ENCODE measurements around the gene ESYT2.

The ESYT2 gene

DNA sequence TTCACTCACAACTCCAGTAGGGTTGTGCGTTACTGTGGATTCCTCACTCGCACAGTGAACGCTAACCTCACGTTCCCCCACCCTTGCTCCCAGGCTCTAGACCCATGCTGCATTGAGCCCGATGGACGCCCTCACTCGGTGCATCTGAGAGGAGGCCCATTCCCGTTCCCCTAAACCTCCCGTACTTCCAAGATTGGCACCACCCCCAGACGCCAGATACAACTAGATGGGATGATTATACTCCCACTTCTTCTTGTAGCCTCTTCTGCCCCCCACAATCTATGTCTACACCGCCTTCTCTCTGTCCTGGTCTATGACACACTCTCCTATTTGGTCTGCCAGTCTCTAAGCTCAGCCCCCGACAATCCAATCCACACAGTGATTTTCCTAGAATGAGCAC is 67.4 kb downstream of the ESYT2 start:
- DNase-seq, result no peak

DNA sequence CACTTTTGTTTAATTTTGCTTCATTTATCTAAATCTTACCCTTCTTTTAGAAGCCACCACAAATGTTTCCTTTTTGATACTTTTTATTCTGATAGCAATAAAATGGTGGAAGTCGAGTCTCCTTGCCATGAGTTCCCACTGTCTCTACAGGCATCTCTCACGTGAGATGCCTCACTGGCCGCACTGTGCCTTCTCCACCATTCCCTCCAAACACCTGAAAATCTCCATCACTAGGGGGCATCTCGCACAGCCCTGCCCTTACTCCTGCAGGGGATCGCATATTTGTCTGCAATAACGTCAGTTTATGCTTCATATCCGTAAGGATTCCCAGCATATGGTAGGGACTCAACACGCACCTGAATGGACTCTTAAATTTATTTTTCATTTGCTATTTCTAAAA is 68.4 kb downstream of the ESYT2 start:
- no peak for DNase-seq

DNA sequence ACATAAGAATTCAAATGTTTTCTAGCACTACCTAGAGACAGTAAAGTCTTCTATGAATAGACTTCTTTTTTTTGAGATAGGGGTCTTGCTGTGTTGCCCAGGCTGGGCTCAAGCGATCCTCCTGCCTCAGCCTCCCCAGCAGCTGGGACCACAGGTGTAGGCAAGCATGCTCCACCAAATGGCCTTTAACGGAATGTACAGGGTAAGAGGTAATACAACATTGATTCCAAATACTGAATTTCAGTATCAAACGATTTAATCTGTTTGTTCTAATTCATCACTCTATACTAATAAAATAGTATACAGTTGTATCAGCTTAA is 68.9 kb downstream of the ESYT2 start:
- no peak for DNase-seq

DNA sequence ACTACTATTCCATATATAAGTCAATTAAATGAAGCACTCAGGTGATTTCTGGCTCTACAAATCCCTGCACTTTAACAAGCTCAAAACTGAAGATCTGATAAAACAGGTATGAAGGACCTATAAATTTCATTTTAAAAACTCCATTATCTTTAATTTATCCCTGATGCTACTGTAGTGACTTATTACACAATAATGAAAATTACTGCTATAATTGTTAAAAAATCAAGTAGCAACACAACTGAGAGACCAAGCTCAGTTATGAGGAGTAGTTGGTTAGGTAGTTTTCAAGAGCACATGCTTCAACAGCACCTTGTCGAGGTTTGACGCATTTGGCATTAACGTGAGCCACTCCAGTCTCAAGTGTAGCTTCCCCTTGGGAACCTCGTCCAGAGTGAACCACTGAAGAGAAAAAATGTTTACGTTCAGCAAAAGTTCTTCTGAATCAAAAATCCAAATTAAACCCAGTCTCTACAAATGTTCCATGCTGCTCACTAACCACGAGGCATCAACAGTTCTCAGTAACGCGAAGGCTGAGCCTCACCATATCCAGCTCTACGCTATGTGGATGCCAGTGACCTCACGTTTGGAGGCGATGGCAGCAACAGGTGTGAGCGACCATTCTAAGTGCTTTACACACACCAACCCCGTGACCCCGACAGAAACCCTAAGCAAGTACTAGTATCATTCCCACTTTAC is 69.4 kb downstream of the ESYT2 start:
- no peak for DNase-seq

DNA sequence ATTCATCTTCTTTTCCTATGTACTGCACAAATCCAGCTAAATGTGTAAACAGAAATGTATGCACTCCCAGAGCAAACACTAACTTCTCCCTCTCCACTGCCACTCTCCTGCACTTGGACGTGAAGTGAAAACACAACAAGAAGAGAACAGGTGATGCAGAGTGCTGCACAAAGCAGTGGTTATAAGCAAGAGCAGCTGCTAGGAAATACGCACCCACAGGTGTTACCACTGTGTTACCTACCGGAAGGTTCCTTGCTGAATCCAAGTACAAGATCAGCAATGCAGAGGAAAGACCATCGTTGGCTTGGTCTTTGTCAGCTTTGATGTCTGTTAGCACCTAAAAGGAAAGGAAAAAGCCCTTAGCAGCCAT is 70.1 kb downstream of the ESYT2 start:
- DNase-seq, result no peak

DNA sequence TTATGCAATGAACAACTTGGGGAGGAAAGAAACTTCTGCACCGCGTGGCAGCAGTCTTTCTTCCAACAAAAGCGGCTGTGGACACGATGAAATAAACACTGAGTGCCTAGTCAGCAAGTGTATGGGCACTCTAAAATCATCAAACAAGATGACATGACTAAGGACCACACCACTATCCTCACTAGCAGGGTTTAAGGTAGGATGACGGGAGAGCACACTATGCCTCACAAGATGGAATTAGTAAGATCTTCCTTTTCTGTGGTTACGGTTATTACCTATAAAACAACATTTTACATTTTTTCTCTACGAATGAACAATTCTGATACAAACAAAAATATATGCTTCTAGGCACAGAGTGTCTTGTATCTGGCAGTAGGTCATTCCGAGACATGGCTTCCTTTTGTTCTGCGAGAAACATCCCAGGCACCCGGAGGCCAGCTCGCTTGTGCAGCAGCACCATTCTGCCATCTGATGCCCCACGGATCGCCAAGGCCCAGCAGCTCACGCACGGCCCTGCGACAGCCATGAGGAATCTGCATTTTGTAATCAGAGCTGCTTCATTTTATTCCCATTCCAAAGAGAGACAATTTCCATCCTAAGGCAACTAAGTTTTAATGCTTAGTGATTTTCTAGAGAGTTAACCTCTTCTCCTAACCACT is 70.6 kb downstream of the ESYT2 start:
- DNase-seq, result no peak

DNA sequence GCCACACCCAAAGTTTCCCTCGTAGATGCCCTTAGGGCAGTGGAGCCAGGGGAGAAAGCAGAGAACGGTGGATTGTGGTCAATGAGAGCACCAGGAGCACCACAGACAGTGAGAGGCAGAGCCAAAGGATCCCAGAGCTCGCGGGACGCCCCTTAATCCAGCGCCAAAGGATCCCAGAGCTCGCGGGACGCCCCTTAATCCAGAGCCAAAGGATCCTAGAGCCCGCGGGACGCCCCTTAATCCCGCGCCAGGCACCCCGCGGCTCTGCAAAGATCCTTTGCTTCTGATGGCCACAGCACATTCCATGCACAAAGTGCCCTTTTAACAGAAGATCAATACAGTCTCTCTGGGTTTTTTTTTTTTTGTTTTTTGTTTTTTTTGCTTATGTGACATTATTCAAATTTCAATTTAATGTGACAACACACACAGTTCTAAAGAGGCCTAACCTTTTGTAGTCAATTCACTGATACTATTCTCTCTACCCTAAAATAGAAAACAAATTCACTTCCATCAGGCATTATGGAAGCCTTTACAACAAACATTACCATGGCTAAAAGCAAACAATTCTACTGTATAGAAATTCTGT is 71.8 kb downstream of the ESYT2 start:
- no peak for DNase-seq

DNA sequence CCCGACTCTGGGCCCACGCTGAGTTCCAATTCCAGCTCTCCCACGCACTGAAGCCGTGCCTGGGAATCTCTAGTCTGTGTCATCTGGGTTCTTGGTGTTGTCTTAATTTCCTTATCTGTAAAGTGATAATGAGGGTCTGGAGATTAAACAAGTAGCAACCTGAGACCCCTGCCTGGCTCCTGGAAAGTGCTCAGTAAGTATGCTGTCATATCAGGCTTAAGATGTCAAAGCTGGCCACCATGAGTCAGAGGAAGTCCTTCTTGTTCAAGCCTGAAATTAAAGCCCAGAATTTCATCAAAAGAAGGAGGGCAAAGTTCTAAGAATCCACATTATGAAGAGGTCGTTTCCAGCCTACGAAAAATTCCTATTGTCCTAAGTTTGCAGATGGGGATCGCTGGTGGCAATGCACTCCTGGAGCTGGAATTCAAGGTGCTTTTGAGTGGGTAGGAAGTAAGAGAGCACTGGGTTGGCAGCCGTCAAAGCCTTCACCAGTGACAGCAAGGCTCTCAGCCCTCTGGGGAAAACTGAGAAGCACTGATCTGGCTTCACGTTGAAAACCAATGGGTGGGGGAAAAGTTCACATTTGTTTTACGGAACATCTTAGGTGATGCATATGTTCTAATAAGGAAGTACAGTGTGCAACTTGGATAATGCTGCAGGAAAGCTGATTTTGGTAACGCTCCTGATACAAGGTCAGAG is 74.4 kb downstream of the ESYT2 start:
- DNase-seq, result no peak

DNA sequence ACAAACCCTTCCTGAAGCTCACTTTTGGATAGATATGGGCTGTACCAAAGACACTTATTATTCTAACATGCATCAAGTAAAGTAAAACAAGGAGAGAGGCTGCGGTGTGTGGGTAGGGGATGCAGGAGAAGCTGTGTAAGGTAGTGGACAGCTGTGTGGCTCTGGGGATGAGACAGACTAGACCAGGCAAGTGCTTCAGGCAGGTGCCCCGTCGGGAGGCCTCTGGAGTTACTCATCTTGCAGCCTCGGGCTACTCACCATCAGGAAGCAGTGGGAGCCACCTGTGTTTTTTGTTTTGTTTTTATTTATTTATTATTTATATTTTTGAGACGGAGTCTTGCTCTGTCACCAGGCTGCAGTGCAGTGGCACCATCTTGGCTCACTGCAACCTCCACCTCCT is 75.4 kb downstream of the ESYT2 start:
- no peak for DNase-seq

DNA sequence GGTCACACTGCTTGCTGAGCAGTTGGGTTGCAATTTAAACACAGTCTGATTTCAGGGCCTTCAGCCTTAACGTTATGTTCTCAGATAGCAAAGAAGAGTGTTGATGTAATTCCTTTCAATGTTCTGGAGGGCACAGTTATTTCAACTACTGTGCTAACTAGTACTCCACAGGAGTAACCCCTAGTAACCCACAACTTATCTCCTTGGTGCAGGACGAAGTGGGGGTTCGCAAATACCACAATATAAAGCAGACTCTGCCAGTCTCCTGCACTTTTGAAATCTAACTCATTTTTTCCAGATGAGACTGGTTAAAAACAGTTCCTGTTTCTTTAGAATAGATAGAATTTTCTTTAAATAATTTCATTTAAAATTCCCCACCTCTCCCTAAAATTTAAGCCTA is 77.6 kb downstream of the ESYT2 start:
- no peak for DNase-seq

DNA sequence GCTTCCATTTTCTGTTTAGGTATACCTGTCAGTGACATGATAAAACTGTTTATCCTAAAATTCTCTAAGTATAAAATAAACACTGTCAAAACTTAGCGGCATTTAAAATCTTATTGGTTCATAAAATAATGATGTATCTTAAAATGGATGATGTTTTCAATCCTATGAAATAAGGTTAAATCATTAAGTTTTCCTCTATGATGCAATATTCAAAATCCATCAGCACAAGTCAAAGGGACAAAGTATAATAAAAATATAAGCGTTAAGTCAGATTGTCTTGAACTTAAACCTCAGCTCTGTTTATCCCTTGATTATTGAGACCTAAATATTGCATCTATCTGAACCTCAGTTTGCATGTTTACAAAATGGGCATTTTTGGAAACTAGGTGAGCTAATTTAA is 78.1 kb downstream of the ESYT2 start:
- DNase-seq, result no peak

DNA sequence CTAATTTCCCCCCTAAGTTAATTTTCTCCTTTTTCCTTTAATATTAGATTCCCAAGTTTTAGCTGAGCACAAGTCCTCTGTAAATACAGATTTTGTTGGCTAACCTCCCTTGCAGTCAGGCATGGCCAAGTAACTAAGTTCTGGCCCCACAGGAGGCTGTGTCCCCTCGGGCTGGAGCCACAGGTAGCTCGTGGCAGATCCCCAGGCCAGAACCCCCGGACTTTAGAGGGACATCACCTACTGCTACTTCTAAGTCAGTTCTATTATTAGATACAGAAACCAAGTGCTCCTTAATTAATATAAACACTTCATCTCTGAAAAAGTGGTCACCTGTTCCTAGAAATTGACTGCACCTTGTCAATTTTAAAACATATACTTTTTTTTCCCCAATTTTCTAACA is 78.6 kb downstream of the ESYT2 start:
- DNase-seq, result no peak

DNA sequence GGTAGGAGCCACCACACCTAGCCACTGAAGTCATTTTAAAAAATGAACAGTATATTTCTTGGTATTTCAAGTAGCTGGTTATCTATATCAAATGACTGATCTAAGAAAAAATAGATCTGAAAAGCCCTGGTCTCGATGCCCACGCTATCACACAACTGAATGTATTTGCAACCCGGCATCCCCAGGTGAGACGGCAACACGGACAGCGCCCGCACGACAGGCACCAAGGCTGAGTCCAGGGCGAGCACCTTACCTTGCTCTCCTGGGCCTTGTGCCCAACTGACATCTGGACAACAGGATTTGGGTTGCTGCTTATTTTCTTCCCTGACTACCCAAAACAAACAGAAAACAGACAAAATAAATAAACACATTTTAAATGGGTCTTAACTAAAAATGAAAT is 79.9 kb downstream of the ESYT2 start:
- DNase-seq, result no peak

DNA sequence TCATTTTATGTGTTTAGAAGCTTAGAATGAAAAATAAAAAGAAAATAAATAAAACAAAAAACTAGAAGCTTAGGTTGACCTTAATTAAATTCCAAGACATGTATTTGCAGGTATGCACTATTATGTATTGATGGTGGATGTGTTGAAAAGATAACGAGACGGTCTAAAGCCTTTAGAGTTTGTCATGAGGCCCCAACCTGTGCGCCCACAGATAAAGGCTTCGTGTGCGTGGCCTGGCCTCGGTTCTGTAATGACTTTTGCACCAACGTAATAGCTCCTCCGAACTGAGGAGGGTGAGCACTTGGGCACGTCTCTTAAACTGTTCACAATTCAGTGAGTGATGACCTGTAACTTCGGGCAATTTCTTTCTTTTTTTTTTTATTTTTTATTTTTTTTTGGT is 81.0 kb downstream of the ESYT2 start:
- no peak for DNase-seq

DNA sequence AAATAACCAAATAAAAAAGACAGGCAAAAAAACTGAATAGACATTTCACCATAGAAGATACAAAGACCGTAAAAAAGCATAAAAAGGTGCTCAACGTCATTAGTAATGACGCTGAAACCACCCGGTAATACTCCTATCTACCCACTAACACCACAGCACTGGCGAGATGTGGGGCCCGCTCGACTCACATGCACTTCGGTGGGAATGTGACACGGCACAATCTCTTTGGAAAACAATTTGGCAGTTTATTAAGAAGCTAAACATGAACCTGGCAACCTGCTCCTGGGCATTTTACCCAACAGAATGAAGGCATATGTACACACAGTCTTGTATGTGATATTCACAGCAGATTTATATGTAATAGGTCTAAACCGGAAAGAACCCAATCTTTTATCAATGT is 81.9 kb downstream of the ESYT2 start:
- no peak for DNase-seq

DNA sequence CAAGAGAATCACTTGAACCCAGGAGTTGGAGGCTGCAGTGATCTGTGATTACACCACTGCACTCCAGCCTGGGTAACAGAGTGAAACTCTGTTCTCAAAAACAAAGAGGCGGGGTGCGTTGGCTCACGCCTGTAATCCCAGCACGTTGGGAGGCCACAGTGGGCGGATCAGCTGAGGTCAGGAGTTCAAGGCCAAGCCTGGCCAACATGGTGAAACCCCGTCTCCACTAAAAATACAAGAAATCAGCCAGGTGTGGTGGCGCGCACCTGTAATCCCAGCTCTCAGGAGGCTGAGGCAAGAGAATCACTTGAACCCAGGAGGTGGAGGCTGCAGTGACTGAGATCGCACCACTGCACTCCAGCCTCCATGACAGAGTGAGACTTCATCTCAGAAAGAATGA is 82.4 kb downstream of the ESYT2 start:
- no peak for DNase-seq

DNA sequence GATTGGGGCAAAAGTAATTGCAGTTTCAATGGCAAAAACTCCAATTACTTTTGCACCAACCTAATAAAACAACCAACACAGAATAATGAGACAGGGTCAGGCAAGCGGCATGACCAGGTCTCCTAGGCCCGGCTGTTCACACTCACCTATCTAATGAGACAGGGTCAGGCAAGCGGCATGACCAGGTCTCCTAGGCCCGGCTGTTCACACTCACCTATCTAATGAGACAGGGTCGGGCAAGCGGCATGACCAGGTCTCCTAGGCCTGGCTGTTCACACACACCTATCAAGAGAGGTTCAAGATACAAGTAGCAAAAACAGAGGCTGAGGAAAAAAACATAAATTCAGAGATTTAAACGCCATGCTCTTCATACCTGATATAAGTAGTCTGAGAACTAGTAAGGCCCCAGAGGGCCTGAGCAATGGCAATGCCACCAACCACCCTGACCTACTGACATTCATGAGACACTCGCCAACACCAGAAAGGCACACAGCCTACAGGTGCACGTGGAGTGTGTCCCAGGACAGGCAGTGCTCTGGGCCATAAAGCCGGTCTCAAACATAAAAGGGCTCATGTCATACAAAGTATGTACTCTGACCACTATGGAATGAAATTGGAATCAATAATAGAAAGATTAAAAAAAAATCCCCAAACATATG is 84.1 kb downstream of the ESYT2 start:
- DNase-seq, result no peak

DNA sequence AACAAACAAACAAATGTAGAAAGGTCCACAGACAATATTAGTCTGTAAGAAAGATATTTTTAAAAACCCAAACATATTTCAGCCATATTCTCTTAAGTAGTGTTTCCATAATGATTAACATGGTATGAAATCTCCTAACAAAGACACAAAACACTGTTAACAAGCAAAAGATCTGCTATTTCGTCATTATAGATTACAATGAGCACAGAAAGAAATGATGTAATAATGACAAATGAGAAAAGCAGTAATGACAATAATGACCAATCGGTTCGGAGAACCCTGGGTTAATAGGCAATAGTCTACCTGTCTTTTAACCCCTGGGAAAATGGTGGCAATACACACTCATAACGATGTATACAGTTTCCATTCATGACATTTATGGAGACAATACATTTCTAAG is 85.2 kb downstream of the ESYT2 start:
- no peak for DNase-seq

DNA sequence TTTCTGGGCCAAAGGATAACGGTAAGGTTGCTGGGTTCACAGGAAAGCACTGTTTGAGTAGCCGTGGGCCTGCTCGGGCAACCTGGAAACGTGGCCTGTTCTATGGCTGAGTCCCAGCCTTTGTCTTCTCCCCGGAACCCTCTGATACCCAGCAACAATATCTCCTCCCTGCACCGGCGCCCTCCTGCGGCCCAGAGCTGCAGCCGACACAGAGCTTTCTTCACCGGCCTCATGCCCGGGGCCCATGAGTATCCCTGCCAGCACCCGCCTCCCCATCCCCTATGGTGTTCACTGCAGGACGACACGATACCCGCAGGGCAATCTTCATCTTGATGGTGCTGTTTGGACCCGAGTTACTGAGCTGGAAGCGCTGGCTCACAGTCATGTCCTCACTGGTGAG is 86.1 kb downstream of the ESYT2 start:
- no peak for DNase-seq

DNA sequence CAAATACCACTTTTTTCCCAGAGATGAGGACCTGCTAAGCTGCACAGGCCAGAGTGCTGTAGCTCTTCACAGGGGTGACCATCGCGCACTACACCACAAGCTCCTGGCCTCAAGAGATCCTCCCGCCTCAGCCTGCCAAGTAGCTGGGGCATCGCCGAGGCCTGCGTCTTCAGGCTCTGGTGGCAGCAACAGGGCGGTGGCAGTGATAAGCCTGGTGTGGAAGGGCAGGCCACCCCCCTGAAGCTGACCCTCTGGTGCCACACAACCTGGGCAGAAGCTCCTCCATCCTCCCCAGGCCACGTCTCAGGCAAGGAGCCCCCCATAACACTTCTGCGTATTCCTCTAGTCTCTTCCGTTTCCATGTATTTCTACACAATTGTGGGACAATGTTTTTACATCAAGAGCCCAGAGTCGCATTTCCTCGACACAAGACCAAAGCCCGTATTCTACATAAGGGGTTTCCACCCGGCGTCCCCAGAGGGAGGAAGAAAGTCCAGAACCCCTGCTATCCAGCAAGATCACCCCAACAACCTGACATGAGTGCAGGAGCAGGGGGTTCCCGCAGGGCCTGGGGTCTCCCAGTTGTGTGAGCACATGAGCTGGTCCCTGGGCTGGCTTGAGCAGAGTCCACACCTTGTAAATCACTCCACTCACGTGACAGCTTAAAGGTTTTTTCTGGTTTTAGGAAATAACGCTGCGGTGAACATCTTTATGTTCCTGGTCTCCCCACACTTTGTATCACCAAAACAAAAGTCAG is 87.1 kb downstream of the ESYT2 start:
- DNase-seq, result no peak

DNA sequence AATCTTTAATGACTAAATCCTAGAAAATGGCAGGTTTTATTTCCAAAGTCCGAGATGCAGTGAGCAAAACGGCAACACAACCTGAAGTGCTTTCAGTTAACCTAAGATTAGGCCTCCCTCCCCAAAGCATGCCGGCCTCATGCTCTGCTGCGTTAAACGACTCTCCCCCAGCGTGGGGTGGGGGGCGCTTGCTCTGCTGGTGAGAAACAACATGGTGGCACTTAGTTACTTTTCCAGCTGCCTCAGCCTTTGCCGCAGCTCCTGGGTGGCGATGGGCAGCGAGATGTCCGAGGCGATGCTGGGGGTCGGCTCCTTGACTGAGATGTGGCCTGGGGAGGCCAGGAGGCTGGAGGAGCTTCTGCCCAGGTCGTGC is 88.0 kb downstream of the ESYT2 start:
- DNase-seq, result no peak

DNA sequence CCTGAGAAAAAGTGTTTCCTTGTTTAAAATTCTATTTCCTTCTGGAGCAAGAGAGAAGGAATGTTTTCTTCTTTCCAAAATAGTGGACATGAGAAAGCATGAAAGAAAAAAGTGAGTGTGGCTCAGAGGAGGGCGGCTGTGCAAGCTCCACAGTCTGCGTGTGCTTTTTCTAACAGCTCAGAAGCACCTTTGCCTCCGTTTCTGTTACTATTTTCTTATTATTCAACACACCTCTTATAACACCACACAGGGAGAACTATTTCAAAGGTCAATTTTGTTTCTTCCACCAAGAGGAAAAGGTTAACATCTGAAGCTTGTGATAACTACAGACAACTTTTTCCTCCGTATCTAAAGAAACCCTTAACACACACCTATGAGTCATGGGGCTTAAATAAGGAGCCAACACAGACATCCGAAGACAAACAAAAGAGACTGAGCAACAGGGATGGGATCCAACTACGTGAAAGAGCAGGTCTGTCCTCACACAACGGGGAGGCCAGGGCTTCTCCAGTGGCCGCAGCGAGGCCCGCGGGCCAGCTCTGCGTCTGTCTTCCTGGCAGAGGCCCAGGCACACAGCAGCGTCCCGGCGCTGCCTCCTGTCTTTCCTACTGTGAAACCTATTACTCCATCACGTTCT is 88.5 kb downstream of the ESYT2 start:
- DNase-seq, result no peak

All from NCI-H1930 (cell line).